ENCODE results near the gene GAPDHS.

GAPDHS gene

GRCh38 chr19:35540356-35540927 is 7.2 kb downstream of the GAPDHS start:
- DNase-seq, result no peak

- no peak for DNase-seq
Observed at GRCh38 chr19:35542209-35542608, 9.0 kb downstream of the GAPDHS start.

GRCh38 chr19:35543280-35544109 is 10.2 kb downstream of the GAPDHS start:
- no peak for DNase-seq

- DNase-seq, result no peak
Observed at GRCh38 chr19:35544110-35544802, 11.0 kb downstream of the GAPDHS start.

GRCh38 chr19:35545001-35545854 is 12.0 kb downstream of the GAPDHS start, which contains the start of gene TMEM147:
Gene TMEM147, plus strand, starts transcription at chr19:35545626. Its CDS starts 114 bp downstream, at chr19:35545740.
- DNase-seq, result peak; percentile 90

GRCh38 chr19:35545855-35546381 is 12.7 kb downstream of the GAPDHS start:
- no peak for DNase-seq

GRCh38 chr19:35546532-35546931 is 13.3 kb downstream of the GAPDHS start:
- DNase-seq, result no peak

GRCh38 chr19:35549174-35549788 is 16.0 kb downstream of the GAPDHS start:
- peak; percentile 69 for DNase-seq

- no peak for DNase-seq
Observed at GRCh38 chr19:35549879-35550523, 16.7 kb downstream of the GAPDHS start.

GRCh38 chr19:35551091-35551810 is 18.0 kb downstream of the GAPDHS start:
- DNase-seq, result no peak

- DNase-seq, result no peak
Observed at GRCh38 chr19:35552534-35553384, 19.5 kb downstream of the GAPDHS start.

- no peak for DNase-seq
Observed at GRCh38 chr19:35553385-35554000, 20.2 kb downstream of the GAPDHS start.

GRCh38 chr19:35554076-35554475 is 20.8 kb downstream of the GAPDHS start:
- no peak for DNase-seq

- DNase-seq, result peak; percentile 32
Observed at GRCh38 chr19:35555301-35556005, 22.2 kb downstream of the GAPDHS start.

GRCh38 chr19:35556025-35556590 is 22.9 kb downstream of the GAPDHS start:
- DNase-seq, result no peak

- DNase-seq, result no peak
Observed at GRCh38 chr19:35556846-35557538, 23.7 kb downstream of the GAPDHS start.
